Upper lobe of left lung (tissue), 6 donors: ENCODE measurements around the gene SLC35E4. TPM values are rescaled to one million over a fixed set of nuclear protein-coding genes. Genes with fewer than 3 reads are reported as not detected.
A peak's percentile ranks its signal among the peaks of the same experiment; 100 is the strongest.

Experiments
- ATAC-seq, 2 donors: fragments of 200-7000 bp; cut with Tn5 transposase; one replicate each; pipeline ENCODE4 v1.9.1; 2022; ENCODE audit warnings: mild to moderate bottlenecking in 2 of 2, moderate library complexity in 2 of 2; ENCODE audit not compliant: low FRiP score in 2 of 2
- DNase-seq, 2 donors: peaks; one replicate each; pipeline ENCODE4 v3.0.0-alpha.2; 2019 to 2020
- H3K27ac ChIP-seq, 4 donors: fragments of 200-600 bp; sonication (generic); one replicate each; pipeline ENCODE4 v1.5.1; 2016 to 2019
- H3K27me3 ChIP-seq, 4 donors: fragments of 200-600 bp; sonication (generic); one replicate each; pipeline ENCODE4 v1.5.1; 2017 to 2019
- H3K36me3 ChIP-seq, 4 donors: fragments of 200-600 bp; sonication (generic); one replicate each; pipeline ENCODE4 v1.5.1; 2016 to 2019
- H3K4me1 ChIP-seq, 4 donors: fragments of 200-600 bp; sonication (generic); one replicate each; pipeline ENCODE4 v1.5.1; 2018 to 2019
- H3K4me3 ChIP-seq, 4 donors: fragments of 200-600 bp; sonication (generic); one replicate each; pipeline ENCODE4 v1.5.1; 2017 to 2019; ENCODE audit warnings: mild to moderate bottlenecking in 2 of 4, moderate library complexity in 1 of 4
- H3K9me3 ChIP-seq, 4 donors: fragments of 200-600 bp; sonication (generic); one replicate each; pipeline ENCODE4 v1.5.1; 2018 to 2019
- EP300 ChIP-seq, 4 donors: sonication (generic); formaldehyde crosslinking; IDR thresholded peaks; one replicate each; pipeline ENCODE4 v1.5.1; 2017; ENCODE audit warnings: antibody characterized with exemption in 4 of 4, control low read depth in 2 of 4
- POLR2A ChIP-seq, 4 donors: fragments of 450-650 bp; IDR thresholded peaks; one replicate each; pipeline ENCODE4 v1.5.1; 2016 to 2017; ENCODE audit warnings: antibody characterized with exemption in 4 of 4, mild to moderate bottlenecking in 2 of 4
- POLR2AphosphoS5 ChIP-seq, 2 donors: sonication (generic); formaldehyde crosslinking; IDR thresholded peaks; one replicate each; pipeline ENCODE4 v1.5.1; 2017; ENCODE audit warnings: antibody characterized with exemption in 2 of 2
- WGBS, 2 donors: methylation state at CpG; one replicate each; pipeline ENCODE4 v1.1.5; 2017 to 2018; 5-methylcytosine and 5-hydroxymethylcytosine counted together
- total RNA-seq, 6 donors: library from RNA; depleted of rRNA in 4 of 6; stranded (reverse); fragments of >200 nt in 4 of 6; gene quantifications; one replicate each; pipeline versions ENCODE4 v1.1.0 to v1.2.1, GENCODE V29; 2016 to 2021
- TF ChIP-seq, protein P1 (sequence below), 6 experiments: fragments of 450-650 bp in 4 of 6; fragments of 200-600 bp in 2 of 6; sonication (generic) in 2 of 6; IDR thresholded peaks; one replicate each; pipeline ENCODE4 v1.5.1; 2016 to 2019; ENCODE audit warnings: antibody characterized with exemption in 6 of 6
- donor health status: DM: no; HTN: no; CAD: no; lungs with moderate emphysema.
- donor health status: DM: no; HTN: yes; CAD: no; lungs with severe emphysema.

SLC35E4 gene
- total RNA-seq, 6 donors from 2014 or later = 1.3 to 14.7 (median 5.8) TPM

DNA sequence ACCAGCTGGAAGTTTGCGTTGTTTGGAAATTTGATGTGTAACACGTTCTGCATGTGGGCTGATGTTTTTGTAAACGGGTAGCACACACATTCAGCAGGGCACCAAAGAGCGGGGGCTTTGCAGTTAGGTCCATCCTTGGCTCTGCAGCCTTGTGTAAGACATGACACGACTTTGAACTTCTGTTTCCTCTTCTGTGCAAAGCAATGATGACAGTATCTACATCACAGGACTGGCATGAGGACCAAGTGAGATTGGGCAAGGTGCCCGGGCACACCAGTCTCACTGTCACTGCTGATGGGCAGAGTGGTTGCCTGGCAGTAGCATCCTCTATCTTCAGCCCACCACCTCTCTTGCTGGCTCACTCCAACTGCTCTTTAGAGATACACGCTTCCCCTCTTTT lies 25.3 kb upstream of the SLC35E4 start:
- Histone ChIP-seq H3K27ac (peak overlapping the region in 2 of 4 donors; percentile 88 to 90), H3K9me3 (no peaks in the 10 kb centered on the region), H3K36me3 (peaks cover 0 to 41% (median 23%) of the 10 kb centered on the region in 4 donors), H3K4me3 (no peak overlapping the region), H3K27me3 (no peaks in the 10 kb centered on the region), H3K4me1 (peaks cover 34 to 52% (median 38%) of the 10 kb centered on the region in 4 donors)
- 59 to 67% methylated on average over 7 of the region's 7 CpGs for WGBS, 2 donors
- peak in 1 of 2 donors; percentile 62 for DNase-seq
- ATAC-seq = peak in 1 of 2 donors; percentile 34
- TF ChIP-seq EP300 (IDR thresholded peaks at IDR 0.05) (peak in 2 of 4 donors; percentile 36 to 45), POLR2A (IDR thresholded peaks at IDR 0.05) (no peak), POLR2AphosphoS5 (IDR thresholded peaks at IDR 0.05) (peak in 1 of 2 donors; percentile 52)
- TF ChIP-seq, protein P1, sequence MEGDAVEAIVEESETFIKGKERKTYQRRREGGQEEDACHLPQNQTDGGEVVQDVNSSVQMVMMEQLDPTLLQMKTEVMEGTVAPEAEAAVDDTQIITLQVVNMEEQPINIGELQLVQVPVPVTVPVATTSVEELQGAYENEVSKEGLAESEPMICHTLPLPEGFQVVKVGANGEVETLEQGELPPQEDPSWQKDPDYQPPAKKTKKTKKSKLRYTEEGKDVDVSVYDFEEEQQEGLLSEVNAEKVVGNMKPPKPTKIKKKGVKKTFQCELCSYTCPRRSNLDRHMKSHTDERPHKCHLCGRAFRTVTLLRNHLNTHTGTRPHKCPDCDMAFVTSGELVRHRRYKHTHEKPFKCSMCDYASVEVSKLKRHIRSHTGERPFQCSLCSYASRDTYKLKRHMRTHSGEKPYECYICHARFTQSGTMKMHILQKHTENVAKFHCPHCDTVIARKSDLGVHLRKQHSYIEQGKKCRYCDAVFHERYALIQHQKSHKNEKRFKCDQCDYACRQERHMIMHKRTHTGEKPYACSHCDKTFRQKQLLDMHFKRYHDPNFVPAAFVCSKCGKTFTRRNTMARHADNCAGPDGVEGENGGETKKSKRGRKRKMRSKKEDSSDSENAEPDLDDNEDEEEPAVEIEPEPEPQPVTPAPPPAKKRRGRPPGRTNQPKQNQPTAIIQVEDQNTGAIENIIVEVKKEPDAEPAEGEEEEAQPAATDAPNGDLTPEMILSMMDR (IDR thresholded peaks at IDR 0.05) = no peak

GRCh38 chr22:30611197-30611596 lies 24.4 kb upstream of the SLC35E4 start:
- ATAC-seq (no peak), DNase-seq (no peak)
- Histone ChIP-seq H3K4me1 (peaks cover 25 to 43% (median 29%) of the 10 kb centered on the region in 4 donors), H3K9me3 (no peaks in the 10 kb centered on the region), H3K36me3 (peaks cover 0 to 46% (median 23%) of the 10 kb centered on the region in 4 donors), H3K27ac (no peak overlapping the region), H3K27me3 (no peaks in the 10 kb centered on the region), H3K4me3 (no peak overlapping the region)
- 95 to 100% methylated on average over 3 of the region's 3 CpGs for WGBS, 2 donors
- no peak for TF ChIP-seq POLR2A (IDR thresholded peaks at IDR 0.05)

DNA sequence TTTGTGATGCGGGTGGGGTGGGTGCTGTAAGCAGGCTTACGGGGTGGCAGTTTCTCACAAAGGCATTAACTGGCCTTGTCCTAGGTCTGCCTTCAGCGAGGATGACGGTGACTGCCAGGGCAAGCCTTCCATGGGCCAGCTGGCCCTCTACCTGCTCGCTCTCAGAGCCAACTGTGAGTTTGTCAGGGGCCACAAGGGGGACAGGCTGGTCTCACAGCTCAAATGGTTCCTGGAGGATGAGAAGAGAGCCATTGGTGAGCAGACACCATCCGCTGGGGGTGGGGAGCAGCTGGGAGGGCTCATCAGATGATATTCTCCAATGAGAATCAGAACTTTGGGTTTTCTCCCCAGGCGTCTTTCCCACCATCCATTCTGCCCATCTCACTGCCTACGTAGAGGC lies 22.8 kb upstream of the SLC35E4 start:
- no peak for ATAC-seq
- WGBS, 2 donors = 92 to 95% methylated on average over 8 of the region's 8 CpGs
- H3K4me1 ChIP-seq = peaks cover 16 to 28% (median 21%) of the 10 kb centered on the region in 4 donors
- DNase-seq = no peak
- H3K27me3 ChIP-seq = no peaks in the 10 kb centered on the region
- peaks cover 0 to 56% (median 28%) of the 10 kb centered on the region in 4 donors for H3K36me3 ChIP-seq
- H3K9me3 ChIP-seq = no peaks in the 10 kb centered on the region
- no peak overlapping the region for H3K4me3 ChIP-seq
- no peak for TF ChIP-seq POLR2A (IDR thresholded peaks at IDR 0.05)
- TF ChIP-seq EP300 (IDR thresholded peaks at IDR 0.05) = no peak
- TF ChIP-seq, protein P1 (IDR thresholded peaks at IDR 0.05) = no peak
- TF ChIP-seq POLR2AphosphoS5 (IDR thresholded peaks at IDR 0.05) = no peak
- H3K27ac ChIP-seq = no peak overlapping the region

GRCh38 chr22:30614268-30614667 lies 21.3 kb upstream of the SLC35E4 start:
- Histone ChIP-seq H3K4me1 (peaks cover 4 to 13% (median 8%) of the 10 kb centered on the region in 4 donors), H3K27me3 (no peaks in the 10 kb centered on the region), H3K4me3 (no peak overlapping the region), H3K27ac (no peak overlapping the region), H3K36me3 (peaks cover 3 to 59% (median 32%) of the 10 kb centered on the region in 4 donors), H3K9me3 (no peaks in the 10 kb centered on the region)
- TF ChIP-seq, protein P1 (IDR thresholded peaks at IDR 0.05) = no peak
- TF ChIP-seq POLR2A (IDR thresholded peaks at IDR 0.05) = no peak
- no peak for TF ChIP-seq POLR2AphosphoS5 (IDR thresholded peaks at IDR 0.05)
- TF ChIP-seq EP300 (IDR thresholded peaks at IDR 0.05) = no peak
- ATAC-seq (no peak), DNase-seq (no peak)
- 97 to 100% methylated on average over 4 to 7 of the region's 7 CpGs for WGBS, 2 donors

DNA sequence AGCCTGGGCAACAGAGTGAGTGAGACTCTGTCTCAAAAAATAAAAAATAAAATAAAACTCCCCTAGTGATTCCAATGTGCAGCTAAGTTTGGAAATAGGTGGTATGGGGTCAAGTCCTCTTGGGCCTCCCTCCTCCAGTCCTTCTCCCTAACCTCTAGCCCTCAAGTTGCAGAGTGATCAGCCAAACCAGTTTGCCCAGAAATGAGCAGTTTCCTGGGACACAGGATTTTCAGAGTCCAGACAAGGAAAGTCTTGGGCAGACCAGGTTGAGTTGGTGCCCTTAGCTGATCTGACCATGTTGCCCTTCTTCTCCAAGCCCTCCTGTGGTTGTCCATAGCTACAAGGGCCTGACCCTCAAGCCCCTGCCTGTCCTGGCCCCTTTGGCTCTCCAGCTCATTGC lies 20.7 kb upstream of the SLC35E4 start:
- Histone ChIP-seq H3K27ac (peak overlapping the region in 1 of 4 donors; percentile 58), H3K36me3 (peaks cover 3 to 63% (median 36%) of the 10 kb centered on the region in 4 donors)

More for the DNA sequence above, 20.7 kb upstream of the SLC35E4 start:
- H3K4me3 ChIP-seq = no peak overlapping the region
- ATAC-seq (no peak), DNase-seq (no peak)
- peaks cover under 1 to 8% (median 3%) of the 10 kb centered on the region in 4 donors for H3K4me1 ChIP-seq
- H3K9me3 ChIP-seq = no peaks in the 10 kb centered on the region
- H3K27me3 ChIP-seq = no peaks in the 10 kb centered on the region
- TF ChIP-seq POLR2AphosphoS5 (IDR thresholded peaks at IDR 0.05) (no peak), POLR2A (IDR thresholded peaks at IDR 0.05) (no peak), EP300 (IDR thresholded peaks at IDR 0.05) (no peak)
- TF ChIP-seq, protein P1 (IDR thresholded peaks at IDR 0.05) = no peak
